ENCODE data around the gene TMBIM1. TPM values are rescaled to one million over a fixed set of nuclear protein-coding genes. Genes with fewer than 3 reads are reported as not detected.
A peak's percentile ranks its signal among the peaks of the same experiment; 100 is the strongest.

Gene TMBIM1
- total RNA-seq, 1 donor from 2014 or later = 63.1 TPM

DNA sequence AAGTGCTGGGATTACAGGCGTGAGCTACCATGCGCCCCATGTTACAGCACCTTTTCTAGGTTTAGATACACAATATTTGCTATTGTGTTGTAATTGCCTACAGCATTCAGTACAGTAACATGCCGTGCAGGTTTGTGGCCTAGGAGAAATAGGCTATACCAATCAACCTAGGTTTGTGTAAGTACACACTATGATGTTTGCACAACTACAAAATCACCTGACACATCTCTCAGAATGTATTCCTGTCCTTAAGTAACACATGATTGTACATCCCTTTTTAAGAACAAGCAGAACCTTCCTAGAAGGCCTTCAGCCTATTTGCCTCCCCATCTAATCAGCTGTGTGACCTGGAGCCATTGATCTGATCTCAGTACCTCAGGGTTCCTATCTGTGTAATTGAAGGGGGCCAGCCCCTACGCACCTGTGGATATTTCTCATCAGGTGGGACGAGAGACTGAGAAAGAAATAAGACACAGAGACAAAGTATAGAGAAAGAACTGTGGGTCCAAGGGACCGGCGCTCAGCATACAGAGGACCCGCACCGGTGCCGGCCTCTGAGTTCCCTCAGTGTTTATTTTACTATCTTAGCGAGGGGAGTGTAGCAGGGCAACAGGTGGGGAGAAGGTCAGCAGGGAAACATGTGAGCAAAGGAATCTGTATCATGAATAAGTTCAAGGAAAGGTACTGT, 18.7 kb upstream of the TMBIM1 start:
- no peaks in the 10 kb centered on the region for H3K36me3 Mint-ChIP-seq (ENCODE audit: low read depth)
- DNase-seq = no peak
- H3K4me3 Mint-ChIP-seq = no peak overlapping the region
- H3K4me1 Mint-ChIP-seq = peaks cover 12% of the 10 kb centered on the region
- intact Hi-C loops (cut with micrococcal nuclease) = no loop called here
- H3K27ac Mint-ChIP-seq = no peak overlapping the region
- peaks cover 2% of the 10 kb centered on the region for H3K27me3 Mint-ChIP-seq
- no peaks in the 10 kb centered on the region for H3K9me3 Mint-ChIP-seq

GRCh38 chr2:218307415-218308090, 15.2 kb upstream of the TMBIM1 start:
- intact Hi-C loops (cut with micrococcal nuclease) = no loop called here
- no peak overlapping the region for H3K27ac Mint-ChIP-seq
- H3K36me3 Mint-ChIP-seq (ENCODE audit: low read depth) = no peaks in the 10 kb centered on the region
- H3K9me3 Mint-ChIP-seq = no peaks in the 10 kb centered on the region
- H3K27me3 Mint-ChIP-seq = peaks cover 2% of the 10 kb centered on the region
- H3K4me1 Mint-ChIP-seq = peaks cover 6% of the 10 kb centered on the region
- no peak for DNase-seq
- H3K4me3 Mint-ChIP-seq = no peak overlapping the region

- H3K36me3 Mint-ChIP-seq (ENCODE audit: low read depth) = no peaks in the 10 kb centered on the region
- no peak overlapping the region for H3K4me3 Mint-ChIP-seq
- no peaks in the 10 kb centered on the region for H3K9me3 Mint-ChIP-seq
- DNase-seq = no peak
- no peak overlapping the region for H3K27ac Mint-ChIP-seq
- intact Hi-C loops (cut with micrococcal nuclease) = no loop called here
- peaks cover 2% of the 10 kb centered on the region for H3K27me3 Mint-ChIP-seq
- H3K4me1 Mint-ChIP-seq = peaks cover 9% of the 10 kb centered on the region
These were observed 14.0 kb upstream of the TMBIM1 start for GRCh38 chr2:218306184-218306920.

DNA sequence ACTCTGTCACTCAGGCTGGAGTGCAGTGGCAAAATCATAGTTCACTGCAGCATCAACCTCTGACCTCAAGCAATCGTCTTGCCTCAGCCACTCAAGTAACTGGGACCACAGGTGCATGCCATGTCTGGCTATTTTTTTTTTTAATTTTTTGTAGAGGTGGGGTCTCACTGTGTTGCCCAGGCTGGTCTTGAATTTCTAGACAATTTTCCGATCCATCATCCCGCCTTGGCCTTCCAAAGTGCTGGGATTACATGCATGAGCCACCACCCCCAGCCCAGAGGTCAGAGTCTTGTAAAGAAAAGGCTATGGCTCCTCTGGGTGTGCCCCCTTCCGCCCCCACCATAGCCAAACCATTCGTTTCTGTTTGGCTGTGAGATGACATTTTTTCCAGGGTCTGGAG, 13.1 kb upstream of the TMBIM1 start:
- no peak overlapping the region for H3K4me3 Mint-ChIP-seq
- no peaks in the 10 kb centered on the region for H3K36me3 Mint-ChIP-seq (ENCODE audit: low read depth)
- H3K27ac Mint-ChIP-seq = no peak overlapping the region
- H3K4me1 Mint-ChIP-seq = peaks cover 12% of the 10 kb centered on the region
- no peak for DNase-seq
- peaks cover 2% of the 10 kb centered on the region for H3K27me3 Mint-ChIP-seq
- intact Hi-C loops (cut with micrococcal nuclease) = no loop called here
- no peaks in the 10 kb centered on the region for H3K9me3 Mint-ChIP-seq

DNA sequence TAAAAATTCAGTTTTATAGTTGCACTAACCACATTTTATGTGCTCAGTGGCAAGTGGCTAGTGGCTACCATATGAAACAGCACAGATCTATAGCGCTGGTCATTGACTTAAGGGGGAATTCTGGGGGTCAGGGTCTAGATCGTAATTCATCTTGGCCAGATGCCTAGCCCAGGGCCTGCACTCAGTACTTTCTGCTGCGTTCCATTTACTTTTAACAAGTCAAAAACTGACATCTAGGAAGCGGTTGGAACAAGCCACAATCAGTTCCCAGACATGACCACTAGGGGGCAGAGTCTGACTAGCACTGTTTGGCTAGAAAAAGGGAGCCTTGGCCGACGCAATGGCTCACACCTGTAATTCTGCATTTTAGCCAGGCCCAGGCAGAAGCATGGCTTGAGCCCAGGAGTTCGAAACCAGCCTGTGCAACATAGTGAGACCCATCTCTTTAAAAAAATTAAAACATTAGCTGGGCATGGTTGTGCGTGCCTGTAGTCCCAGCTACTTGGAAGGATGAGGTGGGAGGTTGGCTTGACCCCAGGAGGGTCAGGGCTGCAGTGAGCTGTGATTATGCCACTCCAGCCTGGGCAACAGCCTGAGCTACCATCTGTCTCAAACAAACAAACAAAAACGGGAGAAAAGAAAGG, 9.0 kb upstream of the TMBIM1 start:
- intact Hi-C loops (cut with micrococcal nuclease) = loop anchor here (1.0 to 2.0 kb wide), 5 partner anchors 16 to 348 kb away; no protein-coding TSS in a partner anchor
- H3K36me3 Mint-ChIP-seq (ENCODE audit: low read depth) = no peaks in the 10 kb centered on the region
- no peak overlapping the region for H3K27ac Mint-ChIP-seq
- H3K4me1 Mint-ChIP-seq = peaks cover 5% of the 10 kb centered on the region
- DNase-seq = peak; percentile 97
- no peaks in the 10 kb centered on the region for H3K9me3 Mint-ChIP-seq
- no peaks in the 10 kb centered on the region for H3K27me3 Mint-ChIP-seq
- no peak overlapping the region for H3K4me3 Mint-ChIP-seq

GRCh38 chr2:218300141-218300540, 7.8 kb upstream of the TMBIM1 start:
- intact Hi-C loops (cut with micrococcal nuclease) = loop anchor here (2.0 kb wide), 3 partner anchors 17 to 349 kb away; no protein-coding TSS in a partner anchor
- H3K27me3 Mint-ChIP-seq = peaks cover 3% of the 10 kb centered on the region
- no peak for DNase-seq
- no peak overlapping the region for H3K27ac Mint-ChIP-seq
- H3K4me3 Mint-ChIP-seq = no peak overlapping the region
- no peaks in the 10 kb centered on the region for H3K9me3 Mint-ChIP-seq
- H3K36me3 Mint-ChIP-seq (ENCODE audit: low read depth) = no peaks in the 10 kb centered on the region
- H3K4me1 Mint-ChIP-seq = peaks cover 7% of the 10 kb centered on the region

- H3K4me3 Mint-ChIP-seq = no peak overlapping the region
These were observed 6.1 kb upstream of the TMBIM1 start for GRCh38 chr2:218298314-218298875.

DNA sequence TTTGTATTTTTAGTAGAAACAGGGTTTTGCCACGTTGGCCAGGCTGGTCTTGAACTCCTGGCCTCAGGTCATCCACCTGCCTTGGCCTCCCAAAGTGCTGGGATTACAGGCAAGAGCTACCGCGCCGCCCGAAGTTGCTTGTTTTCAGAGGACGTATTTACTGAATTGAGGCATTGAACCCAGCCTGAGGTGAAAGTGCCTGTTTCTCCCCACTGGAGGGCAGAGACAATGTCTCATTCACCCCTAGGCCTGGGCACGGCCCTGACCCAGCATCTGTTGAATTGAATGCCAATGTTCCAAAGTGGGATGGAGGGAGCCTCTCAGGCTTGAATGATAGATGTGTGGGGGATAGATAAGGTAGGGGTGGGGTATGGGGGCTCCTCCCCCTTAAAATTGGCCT, 4.5 kb upstream of the TMBIM1 start:
- H3K27ac Mint-ChIP-seq = no peak overlapping the region

More at GRCh38 chr2:218298314-218298875, 6.1 kb upstream of the TMBIM1 start:
- H3K9me3 Mint-ChIP-seq = no peaks in the 10 kb centered on the region
- H3K27ac Mint-ChIP-seq = no peak overlapping the region
- peaks cover 3% of the 10 kb centered on the region for H3K27me3 Mint-ChIP-seq
- H3K4me1 Mint-ChIP-seq = peaks cover 11% of the 10 kb centered on the region
- DNase-seq = no peak
- no peaks in the 10 kb centered on the region for H3K36me3 Mint-ChIP-seq (ENCODE audit: low read depth)
- intact Hi-C loops (cut with micrococcal nuclease) = no loop called here

DNA sequence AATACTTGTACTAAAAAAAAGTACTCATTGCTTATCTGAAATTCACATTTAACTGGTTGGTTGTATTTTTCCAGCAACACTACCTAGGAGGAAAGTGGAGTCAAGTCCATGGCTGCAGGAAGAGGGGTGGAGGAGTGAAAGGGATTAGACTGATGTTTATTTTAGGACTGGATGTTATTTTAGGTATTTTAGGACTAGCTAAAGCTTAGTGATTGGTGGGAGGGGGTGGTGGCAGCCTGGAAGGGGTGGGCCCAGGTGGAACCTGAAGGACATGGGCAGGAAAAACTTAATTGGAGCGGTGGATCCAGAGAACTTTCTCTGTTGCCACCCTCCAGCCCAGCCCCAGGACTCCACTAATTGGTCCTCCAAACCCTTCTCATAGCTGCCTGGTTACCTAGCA, 3.9 kb upstream of the TMBIM1 start:
- Mint-ChIP-seq H3K9me3 (no peaks in the 10 kb centered on the region), H3K4me1 (peaks cover 18% of the 10 kb centered on the region), H3K27ac (no peak overlapping the region), H3K27me3 (peaks cover 3% of the 10 kb centered on the region), H3K4me3 (no peak overlapping the region), H3K36me3 (ENCODE audit: low read depth) (no peaks in the 10 kb centered on the region)
- no peak for DNase-seq
- intact Hi-C loops (cut with micrococcal nuclease) = no loop called here

More for the DNA sequence above, 4.5 kb upstream of the TMBIM1 start:
- Mint-ChIP-seq H3K36me3 (ENCODE audit: low read depth) (no peaks in the 10 kb centered on the region), H3K4me3 (no peak overlapping the region), H3K9me3 (no peaks in the 10 kb centered on the region), H3K27me3 (peaks cover 3% of the 10 kb centered on the region), H3K4me1 (peaks cover 17% of the 10 kb centered on the region)
- peak; percentile 55 for DNase-seq
- intact Hi-C loops (cut with micrococcal nuclease) = no loop called here

GRCh38 chr2:218295029-218295428, 2.7 kb upstream of the TMBIM1 start:
- H3K27ac Mint-ChIP-seq = no peak overlapping the region
- DNase-seq = no peak
- peaks cover 3% of the 10 kb centered on the region for H3K27me3 Mint-ChIP-seq
- H3K4me3 Mint-ChIP-seq = no peak overlapping the region
- no peaks in the 10 kb centered on the region for H3K36me3 Mint-ChIP-seq (ENCODE audit: low read depth)
- H3K9me3 Mint-ChIP-seq = no peaks in the 10 kb centered on the region
- intact Hi-C loops (cut with micrococcal nuclease) = no loop called here
- H3K4me1 Mint-ChIP-seq = peaks cover 28% of the 10 kb centered on the region

GRCh38 chr2:218294430-218295022, 2.2 kb upstream of the TMBIM1 start:
- peaks cover 3% of the 10 kb centered on the region for H3K27me3 Mint-ChIP-seq
- H3K36me3 Mint-ChIP-seq (ENCODE audit: low read depth) = no peaks in the 10 kb centered on the region
- H3K27ac Mint-ChIP-seq = no peak overlapping the region
- intact Hi-C loops (cut with micrococcal nuclease) = loop anchor here (5.0 kb wide), 1 partner anchor 73 kb away; no protein-coding TSS in a partner anchor
- H3K9me3 Mint-ChIP-seq = no peaks in the 10 kb centered on the region
- peaks cover 33% of the 10 kb centered on the region for H3K4me1 Mint-ChIP-seq
- DNase-seq = no peak
- H3K4me3 Mint-ChIP-seq = no peak overlapping the region

DNA sequence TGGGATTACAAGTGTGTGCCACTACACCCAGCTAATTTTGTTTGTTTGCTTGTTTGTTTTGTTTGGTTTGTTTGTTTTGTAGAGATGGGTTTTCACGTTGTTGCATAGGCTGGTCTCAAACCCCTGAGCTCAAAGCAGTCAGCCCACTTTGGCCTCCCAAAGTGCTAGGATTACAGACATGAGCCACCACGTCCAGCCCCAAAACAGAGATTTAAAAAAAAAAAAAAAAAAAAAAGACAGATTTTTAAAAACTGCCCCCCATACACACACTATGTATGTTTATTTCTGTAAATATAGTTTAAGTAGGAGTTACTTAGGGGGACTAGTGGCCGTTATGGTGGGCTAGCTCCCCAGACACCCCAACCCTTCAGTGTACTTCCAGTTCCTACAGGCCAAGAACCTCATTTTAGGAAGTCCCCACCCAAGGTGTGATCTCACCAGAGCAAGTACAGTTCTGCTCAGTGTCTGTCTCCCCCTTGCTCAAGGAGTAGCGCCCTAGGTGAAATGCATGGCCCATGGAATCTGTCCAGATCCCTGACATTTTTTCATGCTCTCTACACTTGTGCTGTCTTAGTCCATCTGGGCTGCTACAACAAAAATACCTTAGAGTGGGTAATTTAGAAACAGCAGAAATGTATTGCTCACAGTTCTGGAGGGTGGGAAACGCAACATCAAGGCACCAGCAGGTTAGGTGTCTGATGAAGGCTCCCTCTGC, 1.6 kb upstream of the TMBIM1 start:
- intact Hi-C loops (cut with micrococcal nuclease) = loop anchor here (5.0 kb wide), 1 partner anchor 73 kb away; no protein-coding TSS in a partner anchor
- Mint-ChIP-seq H3K27me3 (peaks cover 3% of the 10 kb centered on the region), H3K9me3 (no peaks in the 10 kb centered on the region)

More for the DNA sequence above, 1.6 kb upstream of the TMBIM1 start:
- peaks cover 3% of the 10 kb centered on the region for H3K36me3 Mint-ChIP-seq (ENCODE audit: low read depth)
- H3K27ac Mint-ChIP-seq = no peak overlapping the region
- H3K4me1 Mint-ChIP-seq = peaks cover 36% of the 10 kb centered on the region
- peak overlapping the region; percentile 9 for H3K4me3 Mint-ChIP-seq
- peak; percentile 60 for DNase-seq

Measured in activated CD4-positive, alpha-beta T cell treated with anti-CD3 and anti-CD28 coated beads, Interleukin-2, amount 10 ng/mL, durations not matched to agents 24 days and 14 days (primary cell).